ENCODE data around the gene COPS7A.

Gene COPS7A

GRCh38 chr12:6750506-6750905 lies 26.7 kb downstream of the COPS7A start:
- in situ Hi-C loops (cut with MboI; ENCODE audit: low sequenced_read_pairs), result loop anchor here (10.0 kb wide), 1 partner anchor 74 kb away; the partner anchor contains the start of genes GPR162 and P3H3

- in situ Hi-C loops (cut with MboI; ENCODE audit: low sequenced_read_pairs), result loop anchor here (10.0 kb wide), 1 partner anchor 73 kb away; the partner anchor contains the start of genes GPR162 and P3H3
These were observed 27.9 kb downstream of the COPS7A start for GRCh38 chr12:6751767-6752166.

GRCh38 chr12:6752167-6752920 lies 28.5 kb downstream of the COPS7A start:
- in situ Hi-C loops (cut with MboI; ENCODE audit: low sequenced_read_pairs), result loop anchor here (10.0 kb wide), 1 partner anchor 72 kb away; the partner anchor contains the start of genes GPR162 and P3H3

- in situ Hi-C loops (cut with MboI; ENCODE audit: low sequenced_read_pairs), result loop anchor here (10.0 kb wide), 1 partner anchor 72 kb away; the partner anchor contains the start of genes GPR162 and P3H3
These were observed 29.3 kb downstream of the COPS7A start, which contains the start of gene MLF2 for GRCh38 chr12:6752921-6753771. Gene MLF2, minus strand, starts transcription at chr12:6753141. Its CDS starts 807 bp downstream, at chr12:6752334.

- in situ Hi-C loops (cut with MboI; ENCODE audit: low sequenced_read_pairs), result loop anchor here (10.0 kb wide), 1 partner anchor 71 kb away; the partner anchor contains the start of genes GPR162 and P3H3
These were observed 30.0 kb downstream of the COPS7A start for GRCh38 chr12:6753772-6754356.

- in situ Hi-C loops (cut with MboI; ENCODE audit: low sequenced_read_pairs), result loop anchor here (10.0 kb wide), 1 partner anchor 70 kb away; the partner anchor contains the start of genes GPR162 and P3H3
These were observed 30.6 kb downstream of the COPS7A start for GRCh38 chr12:6754411-6754810.

GRCh38 chr12:6757028-6757690 lies 33.3 kb downstream of the COPS7A start:
- in situ Hi-C loops (cut with MboI; ENCODE audit: low sequenced_read_pairs), result loop anchor here (10.0 kb wide), 1 partner anchor 68 kb away; the partner anchor contains the start of genes GPR162 and P3H3

GRCh38 chr12:6758506-6759095 lies 34.8 kb downstream of the COPS7A start:
- in situ Hi-C loops (cut with MboI; ENCODE audit: low sequenced_read_pairs), result loop anchor here (10.0 kb wide), 1 partner anchor 66 kb away; the partner anchor contains the start of genes GPR162 and P3H3

GRCh38 chr12:6759741-6760140 lies 35.9 kb downstream of the COPS7A start:
- in situ Hi-C loops (cut with MboI; ENCODE audit: low sequenced_read_pairs), result loop anchor here (10.0 kb wide), 1 partner anchor 65 kb away; the partner anchor contains the start of genes GPR162 and P3H3

GRCh38 chr12:6763380-6763779 lies 39.5 kb downstream of the COPS7A start:
- in situ Hi-C loops (cut with MboI; ENCODE audit: low sequenced_read_pairs), result no loop called here

- in situ Hi-C loops (cut with MboI; ENCODE audit: low sequenced_read_pairs), result no loop called here
These were observed 40.4 kb downstream of the COPS7A start for GRCh38 chr12:6764011-6764828.

- in situ Hi-C loops (cut with MboI; ENCODE audit: low sequenced_read_pairs), result no loop called here
These were observed 41.3 kb downstream of the COPS7A start for GRCh38 chr12:6765048-6765633.

GRCh38 chr12:6765634-6766581 lies 42.1 kb downstream of the COPS7A start, which contains the start of gene PTMS:
Gene PTMS, plus strand, starts transcription at chr12:6766363. Its CDS starts 343 bp downstream, at chr12:6766706.
- in situ Hi-C loops (cut with MboI; ENCODE audit: low sequenced_read_pairs), result no loop called here

- in situ Hi-C loops (cut with MboI; ENCODE audit: low sequenced_read_pairs), result no loop called here
These were observed 43.0 kb downstream of the COPS7A start for GRCh38 chr12:6766651-6767349.

- in situ Hi-C loops (cut with MboI; ENCODE audit: low sequenced_read_pairs), result no loop called here
These were observed 43.8 kb downstream of the COPS7A start for GRCh38 chr12:6767353-6768319.

All from HL-60/S4 treated with phorbol 12-myristate 13-acetate at 8.2 ng/mL for 4 days and 3 days (cell line).